CD4-positive, alpha-beta T cell treated with Interleukin-6 at 100 ng/mL for 8 hours (primary cell): ENCODE data around the gene ZIC5.

Experiments used
- DNase-seq: peaks from one replicate; pipeline ENCODE4 v3.0.0-alpha.2; 2020; ENCODE audit warnings: mixed read lengths, low spot score

ZIC5 gene

GRCh38 chr13:99930925-99931324, 40.6 kb downstream of the ZIC5 start:
- no peak for DNase-seq

GRCh38 chr13:99929866-99930265, 41.7 kb downstream of the ZIC5 start:
- no peak for DNase-seq

DNA sequence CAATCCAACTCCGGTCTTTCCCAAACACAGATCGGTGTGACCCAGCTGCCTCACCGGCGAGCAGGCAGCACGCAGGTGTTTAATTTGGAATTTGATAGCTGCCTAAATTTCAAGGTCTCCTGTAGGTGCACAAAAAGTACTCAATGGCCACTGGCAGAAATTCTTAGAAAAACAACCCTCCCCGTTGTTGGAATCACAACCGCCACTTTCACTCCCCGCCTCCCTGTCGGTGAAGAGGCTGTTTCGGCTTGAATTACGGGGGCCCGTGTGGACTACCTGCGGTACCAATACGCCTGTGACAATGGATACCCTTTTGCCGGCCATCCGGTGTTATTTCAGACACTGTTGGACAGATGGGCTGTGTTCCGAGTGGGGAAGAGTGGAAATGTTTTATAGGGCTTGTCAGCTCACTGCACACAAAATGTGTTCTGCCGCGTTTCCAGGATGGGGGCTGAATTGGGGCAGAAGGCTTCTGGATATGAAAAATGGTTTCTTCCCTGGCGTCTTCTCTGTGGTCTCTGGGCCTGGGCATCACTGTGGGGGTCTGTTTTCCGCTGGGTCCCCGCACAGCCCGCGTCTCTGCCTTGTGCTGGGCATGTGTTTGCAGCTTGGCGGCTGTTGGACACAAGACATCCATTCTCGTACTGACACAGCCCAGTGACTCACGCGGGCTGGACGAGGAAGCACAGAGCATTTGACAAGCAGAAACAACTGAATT, 45.4 kb downstream of the ZIC5 start:
- no peak for DNase-seq

DNA sequence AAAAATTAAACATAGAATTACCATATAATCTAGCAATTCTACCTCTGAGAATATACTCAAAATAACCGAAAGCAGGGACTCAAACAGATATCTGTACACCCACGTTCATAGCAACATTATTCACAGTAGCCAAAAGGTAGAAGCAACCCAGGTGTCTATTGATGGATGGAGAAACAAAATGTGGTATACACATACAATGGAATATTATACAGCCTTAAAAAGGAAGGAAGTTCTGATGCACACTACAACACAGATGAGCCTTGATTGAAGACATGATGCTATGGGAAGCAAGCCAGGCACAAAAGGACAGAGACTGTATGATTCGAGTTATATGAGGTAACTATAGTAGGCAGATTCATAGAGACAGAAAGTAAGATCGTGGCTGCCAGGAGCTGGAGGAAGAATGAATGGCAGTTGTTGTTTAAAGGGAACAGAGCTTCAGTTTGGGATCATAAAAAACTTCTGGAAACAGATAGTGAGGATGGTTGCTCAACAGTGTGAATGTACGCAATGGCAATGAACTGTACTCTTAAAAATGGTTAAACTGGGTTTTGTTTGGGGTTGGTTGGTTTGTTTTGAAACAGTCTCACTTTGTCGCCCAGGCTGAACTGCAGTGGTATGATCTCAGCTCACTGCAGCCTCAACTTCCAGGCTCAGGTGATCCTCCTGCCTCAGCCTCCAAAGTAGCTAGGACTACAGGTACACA, 47.5 kb downstream of the ZIC5 start:
- no peak for DNase-seq

DNA sequence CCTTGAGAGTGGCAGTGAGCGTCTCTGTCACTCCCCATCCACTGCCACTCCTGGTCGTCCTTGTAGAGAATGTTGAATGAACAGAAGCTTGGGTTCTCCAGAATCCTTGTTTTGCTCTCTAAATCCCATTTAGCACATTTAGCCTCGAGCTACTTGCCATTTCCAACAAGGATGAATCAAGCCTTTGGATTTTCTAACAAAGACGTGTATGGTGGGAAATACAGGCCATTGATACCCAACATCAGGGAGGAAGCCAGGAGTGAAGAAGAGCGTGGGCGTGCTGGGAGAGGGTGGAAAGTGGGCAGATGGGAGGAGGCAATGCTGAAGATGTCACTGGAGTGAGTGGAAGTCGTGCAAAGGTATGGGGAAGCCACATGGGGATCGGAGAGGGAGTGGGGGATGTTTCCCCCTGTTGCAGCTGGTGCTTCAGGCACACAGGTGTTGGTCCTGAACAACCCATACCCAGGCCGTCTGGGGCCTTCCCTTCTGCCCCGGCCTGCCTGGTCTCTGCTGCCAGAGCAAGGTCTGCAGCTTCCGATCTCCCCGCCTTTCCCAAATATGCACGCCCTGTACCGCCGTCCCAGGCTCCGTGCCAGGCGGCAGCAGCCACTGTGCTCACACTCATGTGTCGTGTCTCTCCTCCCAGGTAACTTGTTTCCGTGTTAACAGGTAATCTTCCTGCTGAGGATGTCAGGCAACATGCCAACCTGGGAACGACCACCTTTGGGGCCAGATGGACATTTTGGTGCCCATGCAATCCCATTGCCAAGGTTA, 48.7 kb downstream of the ZIC5 start:
- DNase-seq: no peak

GRCh38 chr13:99919132-99919531, 52.4 kb downstream of the ZIC5 start:
- DNase-seq: no peak

- DNase-seq: peak; percentile 41
Observed at GRCh38 chr13:99916366-99917103, 55.0 kb downstream of the ZIC5 start.

- DNase-seq: no peak
Observed at GRCh38 chr13:99913167-99913566, 58.4 kb downstream of the ZIC5 start.
